ENCODE data around the gene RIMS3.

The RIMS3 gene

DNA sequence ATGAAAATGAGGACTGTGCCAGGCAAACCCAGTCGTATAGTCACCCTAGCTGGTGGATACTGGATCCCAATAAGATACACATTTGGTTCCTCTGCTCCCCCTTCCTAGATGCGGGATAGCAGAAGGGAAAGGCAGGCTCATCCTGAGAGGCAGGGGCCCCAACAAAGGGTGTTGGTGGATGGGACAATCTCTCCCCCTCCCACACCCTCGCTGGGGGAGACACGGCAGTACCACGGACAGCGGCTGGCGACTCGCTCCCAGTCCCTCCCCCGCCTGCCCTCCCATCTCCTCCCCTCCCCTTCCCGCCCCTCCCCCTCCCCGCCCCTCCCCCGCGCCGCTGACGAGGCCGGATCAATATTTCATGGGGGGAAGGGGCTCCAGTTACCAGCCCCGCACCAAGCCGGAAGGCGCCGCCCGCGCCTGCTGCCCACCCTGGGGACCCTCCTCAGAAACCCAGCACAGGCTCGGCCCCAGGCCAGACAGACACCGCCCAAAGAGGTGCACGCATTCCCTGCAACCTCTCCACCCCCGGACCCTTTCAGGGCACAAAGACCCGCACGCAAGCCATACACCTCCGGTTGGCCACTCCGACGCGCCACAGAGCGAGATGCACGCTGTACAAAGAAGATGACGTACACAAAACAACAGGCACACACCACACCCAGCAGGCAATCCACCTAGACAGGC lies 11.5 kb downstream of the RIMS3 start:
- DNase-seq (ENCODE audit: low read depth in 2 of 2) = no peak

DNA sequence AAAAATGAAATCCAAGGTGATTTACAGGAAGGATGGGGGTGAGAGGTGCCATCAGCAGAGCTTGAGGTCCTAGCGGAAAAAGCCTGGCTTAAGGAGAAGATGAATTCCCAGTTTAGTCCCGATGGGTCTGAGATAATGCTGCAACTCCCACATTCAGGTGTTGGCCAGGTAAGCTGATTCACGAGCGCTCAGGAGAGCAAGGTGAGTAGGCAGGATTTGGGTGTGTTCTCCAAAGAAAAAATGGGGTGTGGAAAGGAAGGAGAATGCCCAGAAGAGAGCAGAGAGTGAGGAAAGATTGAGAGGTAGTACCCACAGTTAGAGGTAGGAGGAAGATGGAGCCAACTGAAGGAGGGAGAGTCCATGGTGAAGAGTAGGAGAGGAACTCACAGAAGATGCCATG lies 12.5 kb downstream of the RIMS3 start:
- DNase-seq (ENCODE audit: low read depth in 2 of 2) = no peak

- DNase-seq (ENCODE audit: low read depth in 2 of 2) = no peak
These were observed 13.0 kb downstream of the RIMS3 start for GRCh38 chr1:40652468-40652867.

DNA sequence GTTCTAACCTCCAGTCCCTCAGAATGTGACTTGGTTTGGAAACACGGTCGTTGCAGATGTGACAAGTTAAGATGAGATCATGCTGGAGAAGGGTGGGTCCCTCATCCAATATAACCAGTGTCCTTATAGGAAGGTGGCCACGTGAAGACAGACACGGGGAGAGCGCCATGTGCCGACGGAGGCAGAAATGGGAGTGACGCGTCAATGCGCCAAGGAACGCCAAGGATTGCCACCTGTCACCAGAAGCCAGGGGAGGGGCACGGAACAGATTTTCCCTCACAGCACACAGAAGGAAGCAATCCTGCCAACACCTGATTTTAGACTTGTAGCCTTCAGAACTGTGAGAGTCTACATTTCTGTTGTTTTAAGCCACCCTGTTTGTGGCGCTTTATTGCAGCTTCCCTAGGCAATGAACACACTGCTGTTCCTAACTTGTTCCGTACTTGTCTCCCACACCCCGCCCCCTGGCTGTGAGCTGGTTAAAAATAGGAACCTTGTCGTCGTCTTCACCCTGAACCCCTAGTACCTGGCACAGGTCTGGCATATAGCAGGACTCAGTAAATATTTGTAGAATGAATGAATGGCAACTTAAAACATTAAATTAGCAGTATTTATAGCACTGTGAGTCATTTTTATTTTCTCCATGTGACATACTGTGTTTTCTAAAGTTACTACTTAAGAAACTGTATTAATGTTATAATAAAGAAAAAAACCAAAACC lies 14.2 kb downstream of the RIMS3 start:
- DNase-seq (ENCODE audit: low read depth in 2 of 2) = no peak

DNA sequence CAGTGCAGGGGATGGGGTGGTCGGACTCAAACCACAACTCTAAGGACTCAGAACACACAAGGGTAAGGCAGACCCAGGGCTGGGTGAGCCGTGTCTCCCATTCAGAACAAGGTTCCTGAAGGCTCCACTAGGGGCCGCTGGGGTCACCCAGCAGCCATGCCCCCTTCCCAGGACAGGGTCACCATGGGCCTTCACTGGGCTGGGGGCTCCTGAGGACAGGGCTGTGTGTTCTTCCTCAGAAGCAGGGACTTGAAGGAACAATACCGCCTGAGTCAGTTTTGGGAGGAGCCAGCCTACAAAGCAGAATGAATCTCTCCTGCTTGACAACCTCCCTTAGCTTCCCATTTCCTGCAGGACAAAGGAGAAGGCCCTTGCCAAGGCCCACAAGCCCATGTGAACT lies 15.4 kb downstream of the RIMS3 start:
- DNase-seq (ENCODE audit: low read depth in 2 of 2) = no peak

DNA sequence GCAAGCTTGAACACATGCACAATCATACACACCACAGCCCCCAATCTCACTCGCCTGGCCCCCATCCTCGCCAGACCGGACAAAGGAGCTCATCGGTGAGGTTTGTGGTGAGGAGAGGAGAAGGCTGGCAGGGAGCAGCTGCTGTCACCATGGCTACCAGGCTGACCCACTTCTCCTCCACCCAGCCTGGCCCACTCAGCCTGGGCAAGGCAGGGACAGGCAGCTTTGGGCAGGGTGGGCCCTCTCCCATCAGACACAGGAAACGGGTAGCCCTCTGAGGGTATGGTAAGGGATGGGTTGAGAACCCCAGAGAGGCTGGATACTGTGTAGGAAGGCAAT lies 15.9 kb downstream of the RIMS3 start:
- no peak for DNase-seq (ENCODE audit: low read depth in 2 of 2)

DNA sequence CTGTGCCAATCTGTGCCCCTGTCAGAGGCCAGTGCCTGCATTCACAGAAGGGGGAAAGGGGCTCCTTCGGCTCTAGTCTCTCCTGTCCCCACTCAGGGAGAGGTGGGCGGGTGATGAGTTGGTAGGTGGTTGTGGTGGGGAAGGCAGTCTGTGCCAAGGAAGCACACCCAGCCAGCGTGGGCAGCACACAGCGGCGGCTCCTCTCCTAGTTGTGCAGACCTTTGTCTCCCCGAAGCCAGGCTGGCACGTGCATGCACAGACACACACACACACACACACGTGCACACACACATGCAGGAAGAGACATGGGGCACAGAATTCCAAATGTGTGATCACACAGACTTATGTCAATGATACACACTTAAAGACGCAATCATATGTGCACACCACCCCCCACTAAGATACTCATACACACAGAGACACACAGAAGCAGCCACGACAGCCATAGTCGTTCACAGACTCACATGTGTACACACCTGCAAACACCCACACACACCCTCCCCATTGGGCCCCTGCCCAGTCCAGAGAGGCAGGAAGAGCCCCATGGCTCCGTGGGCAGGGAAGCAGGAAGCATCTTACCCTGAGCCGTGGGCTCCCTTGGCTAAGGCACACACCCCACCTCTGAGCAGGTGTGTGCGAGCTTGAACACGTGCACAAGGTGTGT lies 16.4 kb downstream of the RIMS3 start:
- DNase-seq (ENCODE audit: low read depth in 2 of 2) = no peak

DNA sequence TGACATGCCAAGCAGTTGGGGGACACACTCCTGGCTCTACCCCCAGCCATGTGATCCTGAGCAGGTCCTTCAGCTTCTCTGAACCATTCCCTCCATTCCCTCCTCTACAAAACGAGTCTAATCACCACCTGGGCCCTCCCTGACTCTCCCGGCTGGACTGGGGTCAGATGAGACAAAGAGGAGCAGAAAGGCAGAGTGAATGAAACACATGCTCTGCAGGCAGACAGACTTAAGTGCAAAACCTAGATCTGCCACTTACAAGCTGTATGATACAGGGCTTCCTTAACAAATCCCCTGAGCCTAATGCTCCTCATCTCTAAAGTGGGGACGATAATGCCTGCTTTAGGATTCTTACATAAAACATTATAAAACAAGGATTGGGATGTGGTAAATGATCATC lies 17.3 kb downstream of the RIMS3 start:
- DNase-seq (ENCODE audit: low read depth in 2 of 2) = no peak

GRCh38 chr1:40646315-40646714 lies 19.2 kb downstream of the RIMS3 start:
- DNase-seq (ENCODE audit: low read depth in 2 of 2) = no peak

- no peak for DNase-seq (ENCODE audit: low read depth in 2 of 2)
These were observed 20.3 kb downstream of the RIMS3 start for GRCh38 chr1:40645118-40645680.

GRCh38 chr1:40641601-40642242 lies 23.8 kb downstream of the RIMS3 start:
- DNase-seq (ENCODE audit: low read depth in 2 of 2) = no peak

GRCh38 chr1:40640314-40641076 lies 25.0 kb downstream of the RIMS3 start:
- no peak for DNase-seq (ENCODE audit: low read depth in 2 of 2)

DNA sequence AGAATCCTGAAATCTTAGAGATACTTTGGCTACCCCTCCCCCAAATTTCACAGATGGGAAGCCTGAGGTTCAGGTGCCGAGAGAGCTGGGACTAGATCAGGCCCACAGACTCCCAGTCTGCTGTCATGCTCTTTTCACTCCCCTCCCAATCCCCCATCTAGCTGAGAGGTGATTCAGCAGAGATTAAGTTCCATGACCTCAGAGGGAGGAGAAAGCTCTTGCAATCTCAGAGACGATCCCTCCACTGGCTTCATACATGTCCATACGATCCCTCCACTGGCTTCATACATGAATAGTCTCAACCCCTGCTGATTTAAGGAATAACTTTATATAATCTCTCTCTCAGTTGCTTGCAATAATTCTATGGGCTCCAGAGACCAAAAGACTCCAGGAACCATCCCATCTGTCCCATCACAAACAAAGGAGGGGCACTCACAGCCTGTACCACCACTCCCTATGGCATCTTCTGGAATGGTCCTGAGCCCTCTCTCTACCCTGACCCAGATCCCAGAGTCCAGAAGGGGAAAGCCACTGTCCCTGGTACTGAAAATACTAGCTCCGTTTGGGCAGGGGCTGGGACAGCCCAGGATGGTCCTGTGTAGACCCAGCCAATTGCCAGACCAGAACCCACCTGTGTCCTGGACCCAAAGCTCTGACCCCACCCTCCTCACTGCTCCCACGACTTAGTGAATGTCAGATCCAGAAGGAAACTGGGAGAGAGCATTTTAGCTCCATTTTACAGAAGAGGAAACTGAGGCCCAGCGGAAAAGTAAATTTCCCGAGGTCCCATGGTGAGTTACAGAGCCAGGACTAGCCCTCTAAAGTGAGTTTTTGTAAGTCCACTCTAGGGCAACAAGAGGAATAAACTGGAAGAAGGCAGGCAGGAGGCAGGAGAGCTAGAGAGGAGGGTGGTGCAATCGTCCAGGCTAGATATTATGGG lies 27.1 kb downstream of the RIMS3 start:
- no peak for DNase-seq (ENCODE audit: low read depth in 2 of 2)

DNA sequence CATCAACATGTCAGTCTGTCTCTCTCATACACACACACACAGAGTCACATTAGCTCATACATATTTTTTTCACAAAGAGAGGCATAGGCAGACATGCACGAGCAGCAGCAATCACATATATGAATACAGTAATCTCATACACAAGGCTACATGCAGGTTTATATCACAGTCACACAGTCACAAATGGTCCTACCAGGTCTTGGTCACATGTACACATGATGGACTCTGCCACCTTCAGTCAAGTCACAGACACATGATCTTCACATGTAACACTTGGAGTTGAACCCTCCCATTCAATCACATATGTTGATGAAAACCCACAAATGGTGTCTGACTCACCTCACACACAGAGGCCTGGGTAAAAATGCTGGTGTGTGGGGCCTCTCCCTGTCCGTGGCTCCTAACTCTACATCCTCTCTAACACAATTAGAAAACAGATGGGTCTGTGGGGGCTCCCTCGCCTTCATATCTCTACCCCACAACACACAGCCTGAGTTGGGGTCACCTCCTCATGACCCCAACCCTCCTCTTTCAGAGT lies 27.9 kb downstream of the RIMS3 start:
- no peak for DNase-seq (ENCODE audit: low read depth in 2 of 2)

GRCh38 chr1:40636777-40637176 lies 28.7 kb downstream of the RIMS3 start:
- DNase-seq (ENCODE audit: low read depth in 2 of 2) = no peak

- DNase-seq (ENCODE audit: low read depth in 2 of 2) = no peak
These were observed 29.6 kb downstream of the RIMS3 start for GRCh38 chr1:40635763-40636500.

DNA sequence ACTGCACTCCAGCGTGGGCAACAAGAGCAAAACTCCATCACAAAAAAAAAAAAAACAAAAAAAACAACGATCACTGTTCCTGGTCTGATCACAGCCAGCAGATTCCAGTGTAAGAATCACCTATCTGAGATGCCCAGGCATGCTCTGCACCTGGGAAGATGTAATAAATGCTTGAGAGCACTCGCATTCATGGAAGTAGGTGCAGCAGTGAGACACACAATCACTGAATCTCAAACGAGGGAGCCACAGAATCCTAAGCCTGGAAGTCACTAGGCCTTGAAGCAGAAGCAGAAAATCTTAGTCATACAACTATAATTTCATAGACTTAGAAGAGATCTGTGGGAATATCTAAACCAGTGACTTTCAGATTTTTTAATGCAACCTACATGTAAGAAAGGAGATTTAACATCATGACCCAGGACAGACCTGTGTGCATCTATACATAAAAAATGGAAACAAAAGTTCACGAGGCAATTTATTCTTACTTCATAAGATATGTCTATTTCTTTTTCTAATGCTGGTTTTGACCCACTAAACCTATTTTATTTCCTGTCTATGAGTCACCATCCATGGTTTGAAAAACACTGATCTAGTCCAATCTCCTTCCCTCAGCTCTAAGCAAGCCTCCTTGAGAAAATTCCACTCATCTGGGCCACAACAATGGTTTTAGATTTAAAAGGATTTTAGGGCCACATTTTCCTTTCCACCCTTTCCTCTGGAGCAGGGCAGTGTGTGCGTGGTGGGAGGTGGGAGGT lies 30.4 kb downstream of the RIMS3 start:
- no peak for DNase-seq (ENCODE audit: low read depth in 2 of 2)

DNA sequence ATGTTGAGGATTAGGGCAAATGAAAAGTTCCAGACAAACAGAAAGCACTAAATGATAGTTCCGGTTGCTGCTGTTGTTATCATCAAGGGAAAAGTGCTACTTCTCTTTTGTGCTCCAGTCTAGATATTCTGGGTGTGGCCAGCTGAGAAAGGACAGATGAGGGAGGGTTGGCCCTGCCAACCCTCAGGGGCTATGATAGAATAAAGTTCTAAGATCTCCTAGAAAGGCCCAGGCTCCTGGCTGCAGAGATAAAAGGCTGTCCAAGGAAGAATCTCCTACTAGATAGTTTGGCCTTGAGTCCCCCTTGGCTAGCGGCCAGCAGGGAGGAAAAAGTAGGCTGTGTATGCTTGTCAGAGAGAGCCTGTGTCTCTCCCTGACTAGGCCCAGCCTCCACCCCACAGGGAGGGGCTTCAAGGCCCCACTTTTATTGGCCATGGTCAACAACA lies 31.5 kb downstream of the RIMS3 start:
- no peak for DNase-seq (ENCODE audit: low read depth in 2 of 2)

DNA sequence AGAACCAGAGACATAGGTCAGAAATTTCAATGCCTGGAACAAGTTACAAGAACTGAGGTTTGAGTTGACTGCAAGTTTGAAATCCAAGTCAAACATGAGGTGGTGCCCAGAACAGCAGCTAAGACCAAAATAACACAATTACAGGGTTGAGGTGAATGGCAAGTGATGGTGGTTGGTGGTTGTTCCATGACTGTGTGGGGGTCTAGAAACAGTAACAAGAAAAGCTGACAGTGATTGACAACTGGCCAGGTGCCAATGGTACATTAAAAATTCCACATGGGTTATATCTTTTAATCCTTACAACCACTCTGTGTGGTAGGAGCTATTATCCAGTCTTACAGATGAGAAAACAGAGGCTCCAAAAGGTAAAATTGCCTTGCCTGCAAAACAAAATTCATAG lies 32.0 kb downstream of the RIMS3 start:
- DNase-seq (ENCODE audit: low read depth in 2 of 2) = no peak
